SKM-1 treated with dmso at 0.1 percent for 144 hours (cell line): ENCODE measurements around the gene THBS1.
A peak's percentile ranks its signal among the peaks of the same experiment; 100 is the strongest.

ENCODE experiments used
- DNase-seq: peaks from one replicate; lab custom pipeline; 2025; ENCODE audit not compliant: unreplicated experiment; lab: John Stamatoyannopoulos, UW

THBS1 gene

GRCh38 chr15:39598958-39599845 is 18.3 kb downstream of the THBS1 start:
- DNase-seq = no peak

DNA sequence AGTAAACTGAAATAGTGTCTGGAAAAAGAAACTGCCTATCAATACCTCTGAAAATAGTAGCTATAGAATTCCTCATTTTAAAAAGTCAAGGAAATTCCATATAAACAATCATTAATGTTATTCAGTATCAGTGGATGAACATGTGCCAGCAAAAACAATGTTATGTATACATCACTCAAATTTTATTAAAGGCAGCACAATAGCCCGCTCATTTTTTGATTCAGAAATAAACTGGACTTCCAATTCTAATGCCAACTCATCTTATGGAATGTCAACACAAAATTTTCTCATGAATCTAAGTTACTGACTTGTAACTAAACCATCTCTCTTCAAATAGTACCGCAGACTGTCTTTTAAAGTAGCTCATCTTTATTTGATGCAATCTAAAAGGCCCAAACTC is 19.0 kb downstream of the THBS1 start:
- DNase-seq = no peak

- DNase-seq = no peak
Observed at GRCh38 chr15:39602143-39602542, 21.3 kb downstream of the THBS1 start.

DNA sequence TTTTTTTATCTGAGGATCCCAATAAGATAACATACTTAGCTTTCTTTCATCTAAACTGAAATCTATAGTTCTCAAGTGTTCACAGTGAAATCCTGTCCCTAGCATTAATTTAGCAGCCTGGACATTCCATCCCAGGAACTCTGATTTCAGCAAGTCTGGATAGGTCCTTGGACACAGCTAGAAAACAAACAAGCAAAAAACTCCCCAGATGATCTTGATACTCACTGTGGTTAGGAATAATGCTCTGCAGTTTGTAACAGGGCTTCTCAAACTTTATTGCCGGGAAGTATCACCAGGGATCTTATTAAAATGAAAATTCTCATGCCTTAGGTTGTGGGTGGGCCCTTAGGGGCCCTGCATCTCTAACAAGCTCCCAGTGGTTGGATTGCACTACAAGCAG is 24.3 kb downstream of the THBS1 start:
- DNase-seq = no peak

DNA sequence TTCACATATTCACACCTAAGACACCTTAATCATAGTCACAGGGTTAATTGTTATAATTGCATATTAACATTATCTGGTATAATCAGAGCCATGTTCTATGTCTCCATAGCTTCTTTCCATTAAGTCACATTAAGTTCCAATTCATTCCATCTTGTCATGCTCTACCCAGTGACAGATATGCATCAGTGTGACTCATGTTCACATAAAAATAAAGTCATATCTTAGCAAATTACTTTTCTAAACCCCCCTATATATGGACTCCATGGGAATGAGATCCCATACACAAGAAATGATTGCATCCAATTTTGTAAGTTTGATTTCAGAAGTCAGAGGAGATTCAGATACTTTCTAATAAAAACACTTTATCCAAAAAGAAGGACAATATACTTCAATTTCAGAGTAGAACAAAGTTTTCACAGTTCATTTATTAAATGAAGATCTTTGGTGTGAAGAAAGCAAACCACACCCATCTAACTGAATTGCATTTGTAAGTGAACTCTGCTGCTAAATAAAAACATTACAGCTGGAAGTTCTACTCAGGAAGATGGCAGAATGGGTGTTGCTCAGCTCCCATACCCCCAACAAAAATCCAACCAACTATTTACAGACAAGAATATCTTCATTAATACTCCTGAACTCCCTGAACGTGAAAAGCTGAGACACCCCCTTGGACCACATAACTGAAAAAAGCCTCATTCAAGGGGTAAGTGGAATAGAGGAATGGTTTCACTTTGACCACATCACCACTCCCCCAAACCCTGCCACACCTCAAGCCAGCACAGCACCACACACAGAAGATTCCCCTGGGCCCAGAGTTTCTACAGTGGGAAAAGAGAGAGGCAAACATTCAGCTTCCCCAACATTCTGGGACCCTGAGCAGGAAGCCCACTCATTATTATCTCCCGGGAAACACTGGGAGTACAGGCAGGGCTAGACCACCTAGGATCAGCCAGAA is 27.6 kb downstream of the THBS1 start:
- no peak for DNase-seq

GRCh38 chr15:39609166-39609916 is 28.5 kb downstream of the THBS1 start:
- no peak for DNase-seq

- DNase-seq = no peak
Observed at GRCh38 chr15:39610665-39611064, 29.8 kb downstream of the THBS1 start.

GRCh38 chr15:39613271-39613670 is 32.4 kb downstream of the THBS1 start:
- DNase-seq = no peak

DNA sequence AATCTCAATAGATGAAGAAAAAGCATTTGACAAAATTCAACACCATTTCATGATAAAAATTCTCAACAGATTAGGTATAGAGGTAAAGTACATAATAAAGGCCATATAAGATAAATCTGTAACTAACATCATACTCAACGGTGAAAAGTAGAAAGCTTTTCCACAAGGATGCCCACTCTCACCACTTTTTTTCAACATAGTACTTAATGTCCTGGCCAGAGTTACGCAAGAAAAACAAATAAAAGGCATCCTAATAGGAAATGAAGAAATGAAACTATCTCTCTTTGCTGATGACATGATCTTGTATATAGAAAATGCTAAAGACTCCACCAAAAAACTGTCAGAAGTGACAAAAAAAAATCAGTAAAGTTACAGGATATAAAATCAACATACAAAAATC is 33.0 kb downstream of the THBS1 start:
- DNase-seq = no peak

DNA sequence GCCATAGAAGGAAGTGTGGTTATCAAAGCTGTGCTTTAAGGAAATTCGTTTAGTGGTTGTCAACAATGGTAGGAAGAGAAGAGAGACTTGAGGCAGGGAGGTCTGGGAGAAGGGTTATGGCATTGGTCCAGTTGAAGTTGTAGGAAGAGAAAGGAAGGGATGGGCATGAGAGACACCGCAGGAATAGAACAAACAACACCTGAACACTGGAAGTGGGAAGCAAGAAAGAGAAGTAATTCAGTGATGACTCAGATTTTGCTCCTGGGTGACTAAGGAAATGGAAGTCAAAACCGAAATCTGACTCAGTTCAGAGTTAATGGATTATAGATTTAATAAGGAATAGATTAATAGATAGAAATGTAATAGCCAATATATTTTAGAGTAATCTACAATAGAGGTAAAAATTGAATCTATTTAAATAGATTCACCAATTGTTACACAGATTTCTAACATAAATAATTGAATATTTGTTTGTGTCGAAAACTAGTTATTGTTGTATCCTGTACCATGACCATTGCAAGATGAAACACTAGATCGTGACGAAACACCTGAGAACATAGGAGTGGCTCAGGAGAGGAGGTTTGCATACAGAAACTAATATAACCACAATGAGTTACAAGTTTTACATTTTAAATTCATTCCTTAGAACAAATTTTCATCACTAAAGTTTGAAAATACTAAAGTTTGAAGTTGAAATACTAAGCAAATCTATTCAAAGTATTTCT is 36.0 kb downstream of the THBS1 start:
- DNase-seq = no peak

- no peak for DNase-seq
Observed at GRCh38 chr15:39618063-39618823, 37.4 kb downstream of the THBS1 start.

DNA sequence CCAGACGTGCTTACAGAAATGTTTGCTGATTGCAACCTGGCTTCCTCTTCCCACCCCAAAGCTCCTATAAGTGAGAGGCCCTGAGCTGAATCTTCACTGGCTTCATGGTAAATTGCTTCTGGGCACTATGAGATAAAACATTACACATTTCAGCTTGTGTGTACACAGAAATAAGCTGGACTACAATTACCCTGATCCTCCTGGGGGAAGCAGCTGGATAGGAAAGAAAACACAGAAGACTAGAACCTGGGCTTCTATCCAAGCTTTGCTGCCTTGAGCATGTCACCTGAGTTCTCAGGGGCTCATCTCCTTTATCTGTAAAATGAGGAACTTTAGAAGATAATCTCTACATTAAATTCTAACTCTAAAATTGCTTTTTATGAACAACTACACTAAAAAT is 40.3 kb downstream of the THBS1 start:
- no peak for DNase-seq

DNA sequence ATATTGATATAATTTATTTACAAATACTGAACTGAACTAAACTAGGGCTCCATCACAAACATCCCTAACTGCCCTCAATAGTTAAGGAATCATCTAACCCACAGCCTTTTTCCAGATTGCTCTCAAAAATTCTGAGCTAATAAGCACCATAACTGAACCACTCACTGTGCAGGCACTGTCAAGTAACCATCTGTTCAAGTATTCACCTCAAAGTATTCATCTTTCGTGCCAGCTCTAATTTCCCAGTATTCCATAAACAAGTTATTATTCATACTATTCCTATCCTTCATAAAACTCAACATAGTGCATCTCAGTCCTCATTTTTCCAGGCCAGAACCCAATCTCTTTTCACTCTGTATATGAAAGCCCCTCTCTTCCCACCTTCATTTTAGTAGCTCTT is 41.1 kb downstream of the THBS1 start:
- DNase-seq = no peak

GRCh38 chr15:39622660-39623516 is 42.0 kb downstream of the THBS1 start:
- DNase-seq = no peak

DNA sequence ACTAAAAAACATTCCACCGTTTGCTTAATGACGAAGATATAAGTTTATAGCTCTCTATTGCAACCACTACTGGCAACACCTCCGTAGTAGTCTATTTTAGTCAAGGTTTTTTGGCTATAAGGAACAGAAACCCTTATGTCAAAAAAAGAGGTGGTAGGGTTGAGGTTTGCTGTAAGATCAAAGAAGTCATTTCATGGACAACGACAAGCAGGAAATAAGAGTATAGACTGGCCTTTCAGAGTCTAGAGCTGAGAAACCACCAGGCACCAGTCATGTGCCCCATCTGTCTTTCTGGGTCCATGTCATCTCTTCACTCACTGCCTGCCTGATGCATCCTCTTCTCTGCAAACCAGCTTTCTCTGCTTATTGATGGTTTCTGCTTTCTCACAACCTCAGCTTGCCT is 42.7 kb downstream of the THBS1 start:
- DNase-seq = no peak

- peak; percentile 4 for DNase-seq
Observed at GRCh38 chr15:39624806-39625205, 43.9 kb downstream of the THBS1 start.

- DNase-seq = no peak
Observed at GRCh38 chr15:39625451-39625850, 44.6 kb downstream of the THBS1 start.

GRCh38 chr15:39625856-39626255 is 45.0 kb downstream of the THBS1 start:
- DNase-seq = no peak
